Measurements from ENCODE around the gene PNO1.
A peak's percentile ranks its signal among the peaks of the same experiment; 100 is the strongest.
"Not testable (repeated sequence)": the region's sequence is repeated elsewhere in the genome, so short reads cannot be mapped to it uniquely, and the experiment has no call there.

The PNO1 gene

GRCh38 chr2:68157402-68158133 is at the start of gene PNO1:
Gene PNO1, plus strand, starts transcription at chr2:68157888. Its CDS starts 47 bp downstream, at chr2:68157935.
- DNase-seq = peak; percentile 94

- DNase-seq = peak; percentile 6
Measured at GRCh38 chr2:68108120-68108519, 49.6 kb upstream of the PNO1 start.

- DNase-seq = no peak
Measured at GRCh38 chr2:68110102-68110501, 47.6 kb upstream of the PNO1 start.

- no peak for DNase-seq
Measured at GRCh38 chr2:68115965-68116364, 41.7 kb upstream of the PNO1 start.

GRCh38 chr2:68117922-68118321 is 39.8 kb upstream of the PNO1 start:
- not testable (repeated sequence) for DNase-seq

GRCh38 chr2:68118816-68119215 is 38.9 kb upstream of the PNO1 start:
- DNase-seq = no peak

GRCh38 chr2:68119504-68119903 is 38.2 kb upstream of the PNO1 start:
- no peak for DNase-seq

- peak; percentile 63 for DNase-seq
Measured at GRCh38 chr2:68121873-68122679, 35.6 kb upstream of the PNO1 start.

GRCh38 chr2:68122680-68122964 is 35.1 kb upstream of the PNO1 start:
- DNase-seq = no peak

- no peak for DNase-seq
Measured at GRCh38 chr2:68124321-68124720, 33.4 kb upstream of the PNO1 start.

GRCh38 chr2:68125821-68126220 is 31.9 kb upstream of the PNO1 start:
- DNase-seq = no peak

GRCh38 chr2:68126561-68126960 is 31.1 kb upstream of the PNO1 start:
- no peak for DNase-seq

GRCh38 chr2:68127358-68128242 is 30.1 kb upstream of the PNO1 start:
- no peak for DNase-seq

- no peak for DNase-seq
Measured at GRCh38 chr2:68134120-68134519, 23.6 kb upstream of the PNO1 start.

- no peak for DNase-seq
Measured at GRCh38 chr2:68134554-68134953, 23.1 kb upstream of the PNO1 start.

- DNase-seq = no peak
Measured at GRCh38 chr2:68135448-68136320, 22.0 kb upstream of the PNO1 start.

GRCh38 chr2:68141875-68142274 is 15.8 kb upstream of the PNO1 start:
- DNase-seq = no peak

GRCh38 chr2:68151037-68151436 is 6.7 kb upstream of the PNO1 start:
- no peak for DNase-seq

GRCh38 chr2:68152681-68153347 is 4.9 kb upstream of the PNO1 start:
- DNase-seq = no peak

GRCh38 chr2:68155618-68156017 is 2.1 kb upstream of the PNO1 start:
- no peak for DNase-seq

GRCh38 chr2:68156419-68156818 is 1.3 kb upstream of the PNO1 start:
- no peak for DNase-seq

GRCh38 chr2:68157002-68157401 is 686 bp upstream of the PNO1 start:
- no peak for DNase-seq
